Calu3 (cell line): ENCODE measurements around the gene EIF6. TPM values are rescaled to one million over a fixed set of nuclear protein-coding genes. Genes with fewer than 3 reads are reported as not detected.

Source experiments
- BruUV-seq: library from RNA; stranded (reverse); fragments of 400-500 nt; replicated peaks from 2 replicates; lab custom pipeline; 2021; lab: Mats Ljungman, UMichigan
- CTCF ChIA-PET: fragments of 300-600 bp; sonication (Branson Sonifier 250); formaldehyde crosslinking; loops from one replicate; lab custom pipeline; 2022; ENCODE audit warnings: antibody characterized with exemption; lab: Charles Lee
- DNase-seq: peaks from one replicate; pipeline ENCODE4 v3.0.0; 2022
- H3K27ac Mint-ChIP-seq: one replicate; pipeline ENCODE4 v1.8.0; 2022; ENCODE audit warnings: mixed read lengths; ENCODE audit not compliant: unreplicated experiment
- H3K27me3 Mint-ChIP-seq: one replicate; pipeline ENCODE4 v1.8.0; 2022; ENCODE audit warnings: mixed read lengths; ENCODE audit not compliant: unreplicated experiment
- H3K36me3 Mint-ChIP-seq: one replicate; pipeline ENCODE4 v1.8.0; 2022; ENCODE audit warnings: mild to moderate bottlenecking, moderate library complexity, mixed read lengths; ENCODE audit not compliant: insufficient read depth, unreplicated experiment
- H3K4me1 Mint-ChIP-seq: one replicate; pipeline ENCODE4 v1.8.0; 2022; ENCODE audit warnings: mild to moderate bottlenecking, low read depth, mixed read lengths; ENCODE audit not compliant: unreplicated experiment
- H3K4me3 Mint-ChIP-seq: one replicate; pipeline ENCODE4 v1.8.0; 2022; ENCODE audit warnings: mild to moderate bottlenecking, low read depth, moderate library complexity, mixed read lengths; ENCODE audit not compliant: unreplicated experiment
- H3K9me3 Mint-ChIP-seq: one replicate; pipeline ENCODE4 v1.8.0; 2022; ENCODE audit warnings: low read depth, mixed read lengths; ENCODE audit not compliant: unreplicated experiment
- intact Hi-C: fragments of 100-400 bp; cut with micrococcal nuclease; formaldehyde crosslinking; loops from one replicate; pipeline ENCODE4 v1.10.0; 2022; ENCODE audit not compliant: unreplicated experiment
- total RNA-seq: library from RNA; stranded (reverse); gene quantifications from 2 replicates; pipeline ENCODE4 v1.2.3, GENCODE V29; 2022
- TF ChIP-seq, protein P1 (sequence below): fragments of 200-600 bp; IDR thresholded peaks from one replicate; pipeline ENCODE4 v1.8.0; 2022; ENCODE audit warnings: antibody characterized with exemption; ENCODE audit not compliant: unreplicated experiment

Gene EIF6
- total RNA-seq, 1 experiment from 2014 or later, result 271 TPM

GRCh38 chr20:35243986-35244385 lies 40.6 kb downstream of the EIF6 start:
- no TSS peak for BruUV-seq
- Mint-ChIP-seq H3K36me3 (no peaks in the 10 kb centered on the region), H3K27me3 (no peaks in the 10 kb centered on the region), H3K4me1 (no peaks in the 10 kb centered on the region), H3K4me3 (no peak overlapping the region), H3K27ac (no peak overlapping the region), H3K9me3 (no peaks in the 10 kb centered on the region)
- TF ChIP-seq, protein P1, sequence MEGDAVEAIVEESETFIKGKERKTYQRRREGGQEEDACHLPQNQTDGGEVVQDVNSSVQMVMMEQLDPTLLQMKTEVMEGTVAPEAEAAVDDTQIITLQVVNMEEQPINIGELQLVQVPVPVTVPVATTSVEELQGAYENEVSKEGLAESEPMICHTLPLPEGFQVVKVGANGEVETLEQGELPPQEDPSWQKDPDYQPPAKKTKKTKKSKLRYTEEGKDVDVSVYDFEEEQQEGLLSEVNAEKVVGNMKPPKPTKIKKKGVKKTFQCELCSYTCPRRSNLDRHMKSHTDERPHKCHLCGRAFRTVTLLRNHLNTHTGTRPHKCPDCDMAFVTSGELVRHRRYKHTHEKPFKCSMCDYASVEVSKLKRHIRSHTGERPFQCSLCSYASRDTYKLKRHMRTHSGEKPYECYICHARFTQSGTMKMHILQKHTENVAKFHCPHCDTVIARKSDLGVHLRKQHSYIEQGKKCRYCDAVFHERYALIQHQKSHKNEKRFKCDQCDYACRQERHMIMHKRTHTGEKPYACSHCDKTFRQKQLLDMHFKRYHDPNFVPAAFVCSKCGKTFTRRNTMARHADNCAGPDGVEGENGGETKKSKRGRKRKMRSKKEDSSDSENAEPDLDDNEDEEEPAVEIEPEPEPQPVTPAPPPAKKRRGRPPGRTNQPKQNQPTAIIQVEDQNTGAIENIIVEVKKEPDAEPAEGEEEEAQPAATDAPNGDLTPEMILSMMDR, result no peak
- CTCF ChIA-PET, result no interaction called here
- intact Hi-C loops, result no loop called here
- DNase-seq, result no peak

- DNase-seq, result no peak
- Mint-ChIP-seq H3K27ac (no peak overlapping the region), H3K4me3 (no peak overlapping the region), H3K36me3 (no peaks in the 10 kb centered on the region), H3K4me1 (no peaks in the 10 kb centered on the region), H3K27me3 (peaks cover 6% of the 10 kb centered on the region), H3K9me3 (no peaks in the 10 kb centered on the region)
- intact Hi-C loops, result no loop called here
- CTCF ChIA-PET, result interaction anchor here (0.6 to 0.9 kb wide), 2 partner anchors 32 to 99 kb away, joined by 3 read pairs; no protein-coding TSS in a partner anchor
- no TSS peak for BruUV-seq
- TF ChIP-seq, protein P1, result no peak
Measured at GRCh38 chr20:35243317-35243716, 41.3 kb downstream of the EIF6 start.

DNA sequence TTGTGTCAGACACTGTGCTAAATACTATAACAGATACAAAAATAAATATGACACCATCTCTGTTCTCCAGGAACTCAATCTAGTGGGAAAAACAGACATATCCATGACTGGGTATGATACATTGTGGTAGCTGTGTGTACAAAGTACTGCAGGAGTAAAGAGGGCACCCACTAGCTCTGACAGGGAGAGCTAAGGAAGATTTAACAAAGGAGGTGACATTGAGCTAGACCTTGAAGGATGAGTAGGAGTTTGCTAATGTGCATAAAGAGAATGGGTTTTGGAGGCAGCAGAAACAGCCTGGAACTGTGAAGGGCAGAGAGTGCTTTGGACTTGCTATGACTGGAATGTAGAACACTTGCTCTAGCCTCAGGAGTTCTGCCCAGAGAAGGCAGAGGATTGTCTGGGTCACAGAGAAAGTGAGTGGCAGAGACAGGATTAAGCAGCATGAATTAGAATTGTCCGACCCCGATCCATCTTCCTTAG lies 43.7 kb downstream of the EIF6 start:
- Mint-ChIP-seq H3K27ac (no peak overlapping the region), H3K36me3 (no peaks in the 10 kb centered on the region), H3K4me1 (no peaks in the 10 kb centered on the region), H3K4me3 (no peak overlapping the region), H3K27me3 (peaks cover 14% of the 10 kb centered on the region), H3K9me3 (no peaks in the 10 kb centered on the region)
- intact Hi-C loops, result no loop called here
- TF ChIP-seq, protein P1, result no peak
- BruUV-seq, result no TSS peak
- CTCF ChIA-PET, result interaction anchor here (0.5 kb wide), 1 partner anchor 163 kb away, joined by 3 read pairs; no protein-coding TSS in a partner anchor
- no peak for DNase-seq

DNA sequence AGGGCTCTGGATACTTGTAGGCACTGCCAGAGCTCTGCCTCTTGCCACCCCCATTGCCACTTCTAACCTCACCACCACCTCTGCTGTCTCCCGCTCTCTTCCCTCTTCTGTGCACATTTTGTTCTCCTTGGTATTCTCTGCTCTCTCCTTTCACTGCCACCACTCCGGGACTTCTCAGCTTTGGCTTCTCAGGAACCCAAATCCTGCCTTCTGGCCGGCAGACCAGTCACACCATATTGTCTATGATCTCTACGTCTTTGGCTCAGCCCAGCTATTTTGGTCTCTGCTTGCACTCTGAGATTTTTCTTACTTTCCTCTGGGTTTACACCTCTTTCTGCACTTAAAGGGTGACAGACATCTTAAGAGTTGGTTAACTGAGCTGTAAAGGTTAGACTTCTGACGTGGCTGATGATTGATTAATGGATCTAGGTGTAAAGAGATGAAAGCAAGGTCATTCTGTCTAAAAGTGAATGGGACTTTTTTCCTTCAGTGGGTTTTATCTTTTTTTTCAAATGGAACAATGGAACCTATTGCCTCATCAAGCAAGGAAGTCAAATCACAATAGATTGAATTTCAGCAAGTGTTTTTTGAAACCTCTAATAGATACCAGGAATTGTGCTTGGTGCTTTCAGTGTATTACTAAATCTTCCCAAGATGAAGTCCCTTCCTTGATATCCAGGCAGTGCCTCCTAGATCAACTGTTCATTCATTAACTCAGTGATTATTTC lies 44.3 kb downstream of the EIF6 start:
- Mint-ChIP-seq H3K4me3 (no peak overlapping the region), H3K27me3 (peaks cover 14% of the 10 kb centered on the region), H3K36me3 (no peaks in the 10 kb centered on the region), H3K9me3 (no peaks in the 10 kb centered on the region), H3K27ac (no peak overlapping the region), H3K4me1 (no peaks in the 10 kb centered on the region)
- CTCF ChIA-PET, result interaction anchor here (0.5 kb wide), 1 partner anchor 164 kb away, joined by 3 read pairs; no protein-coding TSS in a partner anchor
- BruUV-seq, result no TSS peak
- no peak for DNase-seq
- intact Hi-C loops, result no loop called here
- TF ChIP-seq, protein P1, result no peak
